Parathyroid adenoma (tissue), 2 donors: Measurements from ENCODE around the gene ARHGAP6.

ENCODE experiments used
- H2AFZ ChIP-seq: fragments of 300-600 bp; sonication (generic); one replicate; pipeline ENCODE4 v1.7.0; 2017; ENCODE audit warnings: antibody characterized with exemption, mild to moderate bottlenecking
- H3K27ac ChIP-seq: fragments of 300-600 bp; sonication (generic); one replicate; pipeline ENCODE4 v1.7.0; 2017
- H3K27me3 ChIP-seq: fragments of 300-600 bp; sonication (generic); one replicate; pipeline ENCODE4 v1.7.0; 2017; ENCODE audit warnings: low read length; ENCODE audit not compliant: control insufficient read depth, insufficient read depth
- H3K36me3 ChIP-seq: fragments of 300-600 bp; sonication (generic); one replicate; pipeline ENCODE4 v1.7.0; 2017; ENCODE audit warnings: low read length; ENCODE audit not compliant: control insufficient read depth, insufficient read depth
- H3K4me1 ChIP-seq: fragments of 300-600 bp; sonication (generic); one replicate; pipeline ENCODE4 v1.7.0; 2017; ENCODE audit warnings: control low read depth
- H3K4me2 ChIP-seq: fragments of 300-600 bp; sonication (generic); one replicate; pipeline ENCODE4 v1.7.0; 2017; ENCODE audit warnings: low read length
- H3K4me3 ChIP-seq: fragments of 300-600 bp; sonication (generic); one replicate; pipeline ENCODE4 v1.7.0; 2017; ENCODE audit warnings: low read depth, low read length
- H3K79me2 ChIP-seq: fragments of 300-600 bp; sonication (generic); one replicate; pipeline ENCODE4 v1.7.0; 2017; ENCODE audit warnings: control low read depth
- H3K9ac ChIP-seq: fragments of 300-600 bp; sonication (generic); one replicate; pipeline ENCODE4 v1.7.0; 2017; ENCODE audit warnings: mild to moderate bottlenecking
- H3K9me3 ChIP-seq: fragments of 300-600 bp; sonication (generic); one replicate; pipeline ENCODE4 v1.7.0; 2017; ENCODE audit warnings: low read length; ENCODE audit not compliant: control insufficient read depth
- TF ChIP-seq, protein P1 (sequence below): fragments of 300-600 bp; sonication (generic); IDR thresholded peaks from one replicate; pipeline ENCODE4 v1.7.0; 2017; ENCODE audit warnings: antibody characterized with exemption, mild to moderate bottlenecking
- donor health status: primary hyperparathyroidism.

The ARHGAP6 gene

DNA sequence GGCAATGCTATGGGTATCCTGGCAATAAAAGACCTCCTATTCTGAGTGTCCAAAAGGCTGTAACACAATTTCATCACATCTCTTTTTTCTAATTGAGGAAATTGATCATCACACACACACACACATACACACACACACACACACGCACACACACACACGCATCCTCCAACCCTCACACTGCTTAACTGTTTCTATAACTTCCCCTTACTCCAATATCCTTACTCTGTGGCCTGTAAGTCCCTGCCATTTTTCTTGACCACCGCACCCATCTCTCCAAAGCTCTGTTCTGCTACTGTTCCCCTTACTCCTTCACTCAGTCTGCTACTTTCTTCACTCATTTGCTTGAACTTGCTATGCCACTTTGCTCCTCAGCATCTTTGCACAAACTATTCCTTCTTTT, 256.9 kb downstream of the ARHGAP6 start:
- no peak overlapping the region for H3K27ac ChIP-seq
- no peaks in the 10 kb centered on the region for H3K4me1 ChIP-seq
- no peaks in the 10 kb centered on the region for H3K79me2 ChIP-seq
- H3K27me3 ChIP-seq, result no peaks in the 10 kb centered on the region
- H3K4me2 ChIP-seq, result no peak overlapping the region
- H3K4me3 ChIP-seq, result no peak overlapping the region
- no peaks in the 10 kb centered on the region for H3K9me3 ChIP-seq
- no peak overlapping the region for H3K9ac ChIP-seq
- H3K36me3 ChIP-seq, result no peaks in the 10 kb centered on the region
- TF ChIP-seq, protein P1, sequence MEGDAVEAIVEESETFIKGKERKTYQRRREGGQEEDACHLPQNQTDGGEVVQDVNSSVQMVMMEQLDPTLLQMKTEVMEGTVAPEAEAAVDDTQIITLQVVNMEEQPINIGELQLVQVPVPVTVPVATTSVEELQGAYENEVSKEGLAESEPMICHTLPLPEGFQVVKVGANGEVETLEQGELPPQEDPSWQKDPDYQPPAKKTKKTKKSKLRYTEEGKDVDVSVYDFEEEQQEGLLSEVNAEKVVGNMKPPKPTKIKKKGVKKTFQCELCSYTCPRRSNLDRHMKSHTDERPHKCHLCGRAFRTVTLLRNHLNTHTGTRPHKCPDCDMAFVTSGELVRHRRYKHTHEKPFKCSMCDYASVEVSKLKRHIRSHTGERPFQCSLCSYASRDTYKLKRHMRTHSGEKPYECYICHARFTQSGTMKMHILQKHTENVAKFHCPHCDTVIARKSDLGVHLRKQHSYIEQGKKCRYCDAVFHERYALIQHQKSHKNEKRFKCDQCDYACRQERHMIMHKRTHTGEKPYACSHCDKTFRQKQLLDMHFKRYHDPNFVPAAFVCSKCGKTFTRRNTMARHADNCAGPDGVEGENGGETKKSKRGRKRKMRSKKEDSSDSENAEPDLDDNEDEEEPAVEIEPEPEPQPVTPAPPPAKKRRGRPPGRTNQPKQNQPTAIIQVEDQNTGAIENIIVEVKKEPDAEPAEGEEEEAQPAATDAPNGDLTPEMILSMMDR, result no peak
- H2AFZ ChIP-seq, result no peak overlapping the region

DNA sequence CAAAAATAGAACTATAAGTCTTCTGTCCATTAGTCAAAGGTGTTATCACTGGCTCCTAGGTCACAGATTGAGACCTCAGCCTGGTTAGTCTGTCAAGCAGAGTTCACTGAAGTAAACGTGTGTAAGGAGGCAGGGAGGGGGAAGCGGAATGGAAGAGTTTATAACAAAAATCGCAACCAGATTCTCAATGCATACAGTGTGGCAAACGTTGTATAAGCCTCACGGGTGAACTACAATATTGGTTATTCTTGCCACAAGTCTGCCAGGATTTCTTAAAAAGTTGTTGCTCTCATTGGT, 257.7 kb downstream of the ARHGAP6 start:
- H3K4me2 ChIP-seq, result no peak overlapping the region
- H3K4me1 ChIP-seq, result no peaks in the 10 kb centered on the region
- no peak overlapping the region for H3K27ac ChIP-seq
- H3K9me3 ChIP-seq, result no peaks in the 10 kb centered on the region
- H3K27me3 ChIP-seq, result no peaks in the 10 kb centered on the region
- H3K79me2 ChIP-seq, result no peaks in the 10 kb centered on the region
- H3K9ac ChIP-seq, result no peak overlapping the region
- H2AFZ ChIP-seq, result no peak overlapping the region
- no peaks in the 10 kb centered on the region for H3K36me3 ChIP-seq
- no peak overlapping the region for H3K4me3 ChIP-seq
- TF ChIP-seq, protein P1, result no peak

DNA sequence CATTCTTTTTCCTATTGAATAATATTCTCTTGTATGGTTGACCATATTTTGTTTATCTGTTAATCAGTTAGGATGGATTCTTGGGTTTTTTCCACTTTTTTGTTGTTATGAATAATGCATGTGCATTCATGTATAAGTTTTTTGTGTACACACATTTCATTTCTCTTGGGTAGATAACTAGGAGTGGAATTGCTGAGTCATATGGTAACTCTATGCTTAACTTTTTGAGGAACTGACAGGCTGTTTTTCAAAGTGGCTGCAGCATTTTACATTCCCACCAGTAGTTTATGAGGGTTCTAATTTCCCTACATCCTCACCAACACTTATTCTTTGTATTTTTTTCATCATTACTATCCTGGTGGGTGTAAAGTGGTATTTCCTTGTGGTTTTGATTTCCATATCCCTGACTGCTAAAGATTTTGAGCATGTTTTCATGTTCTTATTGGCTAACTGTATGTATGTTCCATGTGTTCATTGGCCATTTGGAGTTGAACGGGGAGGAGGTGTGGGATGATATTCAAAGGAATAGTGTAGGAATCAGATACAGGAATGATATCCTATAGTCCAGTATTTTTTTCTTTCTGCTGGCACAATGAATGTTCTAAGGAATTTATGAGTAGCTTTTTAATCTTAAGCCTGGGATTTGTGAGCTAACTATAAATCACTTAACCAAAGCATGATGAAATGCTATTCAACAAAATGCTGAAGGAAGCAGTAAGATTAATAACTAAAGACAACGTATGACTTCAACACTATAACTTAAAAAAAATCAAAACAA, 258.2 kb downstream of the ARHGAP6 start:
- Histone ChIP-seq H3K27ac (no peak overlapping the region), H3K9me3 (no peaks in the 10 kb centered on the region), H3K36me3 (no peaks in the 10 kb centered on the region), H2AFZ (no peak overlapping the region), H3K27me3 (no peaks in the 10 kb centered on the region), H3K4me3 (no peak overlapping the region), H3K9ac (no peak overlapping the region), H3K4me2 (no peak overlapping the region), H3K4me1 (no peaks in the 10 kb centered on the region), H3K79me2 (no peaks in the 10 kb centered on the region)
- TF ChIP-seq, protein P1, result no peak

DNA sequence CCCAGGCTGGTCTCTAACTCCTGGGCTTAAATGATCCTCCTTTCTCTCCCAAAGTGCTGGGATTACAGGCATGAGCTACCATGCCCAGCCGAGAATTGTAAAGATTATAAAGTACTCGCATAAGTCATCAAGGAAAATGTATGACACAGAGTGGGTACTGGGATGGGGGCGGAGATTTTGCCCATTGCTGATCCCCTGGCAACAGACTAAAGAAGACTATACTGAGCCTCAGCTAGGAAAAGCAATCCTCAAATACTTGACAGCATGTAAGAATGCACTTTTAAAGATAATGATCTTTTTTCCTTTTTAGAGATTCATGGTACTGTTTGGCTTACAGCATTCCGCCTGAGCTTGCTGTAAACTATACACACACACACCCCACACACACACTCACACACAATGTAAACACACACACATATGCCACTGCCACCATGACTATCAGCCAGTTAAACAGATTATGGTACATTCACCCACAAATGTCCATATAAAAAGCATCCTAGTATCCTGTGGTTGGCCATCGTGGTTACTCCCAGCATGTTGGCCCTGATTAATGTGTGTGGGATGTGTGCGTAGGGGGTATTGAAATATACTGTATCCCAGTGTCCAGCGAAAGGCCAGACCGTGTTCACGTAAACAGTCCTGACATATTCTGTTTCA, 259.5 kb downstream of the ARHGAP6 start:
- H2AFZ ChIP-seq, result no peak overlapping the region
- no peaks in the 10 kb centered on the region for H3K27me3 ChIP-seq
- H3K79me2 ChIP-seq, result no peaks in the 10 kb centered on the region
- no peak overlapping the region for H3K4me2 ChIP-seq
- H3K9ac ChIP-seq, result no peak overlapping the region
- TF ChIP-seq, protein P1, result no peak
- H3K27ac ChIP-seq, result no peak overlapping the region
- no peak overlapping the region for H3K4me3 ChIP-seq
- no peaks in the 10 kb centered on the region for H3K4me1 ChIP-seq
- no peaks in the 10 kb centered on the region for H3K9me3 ChIP-seq
- H3K36me3 ChIP-seq, result no peaks in the 10 kb centered on the region

DNA sequence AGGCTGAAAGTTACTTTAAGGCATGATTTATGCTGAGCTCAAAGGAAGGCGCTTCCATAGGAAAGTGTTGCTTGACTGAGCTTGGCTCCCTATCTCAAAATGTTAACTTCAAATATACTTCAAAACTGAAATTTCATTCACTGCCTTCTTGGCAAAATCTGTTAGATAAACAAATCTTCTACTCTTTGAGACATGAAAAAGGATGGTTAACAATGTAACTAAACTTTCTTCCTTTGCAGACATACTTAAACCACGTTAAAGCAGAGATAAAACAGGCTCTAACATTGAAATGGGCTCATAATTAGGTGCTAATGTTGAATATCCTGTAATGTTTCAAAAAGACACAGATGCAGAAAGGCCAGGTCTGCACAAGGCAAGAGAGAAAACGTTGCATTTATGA, 262.1 kb downstream of the ARHGAP6 start:
- Histone ChIP-seq H3K27me3 (no peaks in the 10 kb centered on the region), H3K27ac (no peak overlapping the region), H3K79me2 (no peaks in the 10 kb centered on the region), H3K36me3 (no peaks in the 10 kb centered on the region), H3K4me3 (no peak overlapping the region), H3K4me1 (no peaks in the 10 kb centered on the region), H2AFZ (no peak overlapping the region), H3K9ac (no peak overlapping the region), H3K4me2 (no peak overlapping the region), H3K9me3 (no peaks in the 10 kb centered on the region)
- TF ChIP-seq, protein P1, result no peak
